ENCODE measurements around the gene CIART. TPM values are rescaled to one million over a fixed set of nuclear protein-coding genes. Genes with fewer than 3 reads are reported as not detected.

The CIART gene
- total RNA-seq, 1 donor from 2014 or later, result 6.0 TPM

- intact Hi-C loops (cut with micrococcal nuclease), result loop anchor here (1.0 to 2.0 kb wide), 6 partner anchors 15 to 359 kb away; partner anchors contain the start of genes ANP32E, ENSA, MRPS21 and TARS2
- Mint-ChIP-seq H3K27ac (peak overlapping the region; percentile 96), H3K36me3 (ENCODE audit: low read depth) (peaks cover 30% of the 10 kb centered on the region), H3K9me3 (no peaks in the 10 kb centered on the region), H3K27me3 (no peaks in the 10 kb centered on the region), H3K4me3 (peak overlapping the region; percentile 98), H3K4me1 (peaks cover 31% of the 10 kb centered on the region)
- no peak for DNase-seq
Observed at GRCh38 chr1:150269451-150269850, 12.9 kb upstream of the CIART start.

GRCh38 chr1:150271291-150271959 lies 10.9 kb upstream of the CIART start:
- Mint-ChIP-seq H3K27me3 (no peaks in the 10 kb centered on the region), H3K27ac (no peak overlapping the region), H3K36me3 (ENCODE audit: low read depth) (peaks cover 14% of the 10 kb centered on the region), H3K9me3 (no peaks in the 10 kb centered on the region), H3K4me1 (peaks cover 26% of the 10 kb centered on the region), H3K4me3 (no peak overlapping the region)
- intact Hi-C loops (cut with micrococcal nuclease), result no loop called here
- DNase-seq, result no peak

GRCh38 chr1:150273311-150273710 lies 9.0 kb upstream of the CIART start:
- intact Hi-C loops (cut with micrococcal nuclease), result no loop called here
- no peak for DNase-seq

GRCh38 chr1:150280138-150280707 lies 2.1 kb upstream of the CIART start:
- H3K9me3 Mint-ChIP-seq, result no peaks in the 10 kb centered on the region
- H3K27ac Mint-ChIP-seq, result no peak overlapping the region
- no peak for DNase-seq
- H3K27me3 Mint-ChIP-seq, result peaks cover 6% of the 10 kb centered on the region
- peak overlapping the region; percentile 6 for H3K4me3 Mint-ChIP-seq
- H3K36me3 Mint-ChIP-seq (ENCODE audit: low read depth), result no peaks in the 10 kb centered on the region
- H3K4me1 Mint-ChIP-seq, result peaks cover 23% of the 10 kb centered on the region
- intact Hi-C loops (cut with micrococcal nuclease), result loop anchor here (5.0 kb wide), 1 partner anchor 43 kb away; the partner anchor contains the start of gene ANP32E

More at GRCh38 chr1:150273311-150273710, 9.0 kb upstream of the CIART start:
- no peak overlapping the region for H3K27ac Mint-ChIP-seq
- H3K4me1 Mint-ChIP-seq, result peaks cover 9% of the 10 kb centered on the region
- H3K4me3 Mint-ChIP-seq, result no peak overlapping the region
- no peaks in the 10 kb centered on the region for H3K27me3 Mint-ChIP-seq
- H3K36me3 Mint-ChIP-seq (ENCODE audit: low read depth), result peaks cover 6% of the 10 kb centered on the region
- H3K9me3 Mint-ChIP-seq, result no peaks in the 10 kb centered on the region

GRCh38 chr1:150281221-150281757 lies 1.1 kb upstream of the CIART start:
- DNase-seq, result peak; percentile 85
- H3K27ac Mint-ChIP-seq, result peak overlapping the region; percentile 87
- H3K36me3 Mint-ChIP-seq (ENCODE audit: low read depth), result peaks cover under 1% of the 10 kb centered on the region
- H3K27me3 Mint-ChIP-seq, result peaks cover 6% of the 10 kb centered on the region
- H3K4me3 Mint-ChIP-seq, result peak overlapping the region; percentile 85
- intact Hi-C loops (cut with micrococcal nuclease), result loop anchor here (1.0 to 5.0 kb wide), 2 partner anchors 26 to 44 kb away; partner anchors contain the start of gene ANP32E
- peaks cover 23% of the 10 kb centered on the region for H3K4me1 Mint-ChIP-seq
- no peaks in the 10 kb centered on the region for H3K9me3 Mint-ChIP-seq

GRCh38 chr1:150282558-150282958 lies 204 bp downstream of the CIART start:
- H3K36me3 Mint-ChIP-seq (ENCODE audit: low read depth), result peaks cover 4% of the 10 kb centered on the region
- peak overlapping the region; percentile 79 for H3K27ac Mint-ChIP-seq
- H3K9me3 Mint-ChIP-seq, result no peaks in the 10 kb centered on the region
- peaks cover 6% of the 10 kb centered on the region for H3K27me3 Mint-ChIP-seq
- H3K4me3 Mint-ChIP-seq, result peak overlapping the region; percentile 85
- intact Hi-C loops (cut with micrococcal nuclease), result loop anchor here (1.0 to 5.0 kb wide), 2 partner anchors 11 to 45 kb away; partner anchors contain the start of genes ANP32E and MRPS21
- H3K4me1 Mint-ChIP-seq, result peaks cover 23% of the 10 kb centered on the region
- DNase-seq, result no peak

GRCh38 chr1:150283260-150283659 lies 906 bp downstream of the CIART start:
- no peak for DNase-seq
- intact Hi-C loops (cut with micrococcal nuclease), result loop anchor here (5.0 kb wide), 1 partner anchor 46 kb away; the partner anchor contains the start of gene ANP32E
- Mint-ChIP-seq H3K36me3 (ENCODE audit: low read depth) (peaks cover 4% of the 10 kb centered on the region), H3K27me3 (peaks cover 6% of the 10 kb centered on the region), H3K4me1 (peaks cover 23% of the 10 kb centered on the region), H3K27ac (peak overlapping the region; percentile 5), H3K4me3 (peak overlapping the region; percentile 63), H3K9me3 (no peaks in the 10 kb centered on the region)

- no peak overlapping the region for H3K4me3 Mint-ChIP-seq
- no peak overlapping the region for H3K27ac Mint-ChIP-seq
- H3K9me3 Mint-ChIP-seq, result no peaks in the 10 kb centered on the region
- DNase-seq, result no peak
- intact Hi-C loops (cut with micrococcal nuclease), result no loop called here
- peaks cover 4% of the 10 kb centered on the region for H3K36me3 Mint-ChIP-seq (ENCODE audit: low read depth)
- peaks cover 8% of the 10 kb centered on the region for H3K4me1 Mint-ChIP-seq
- H3K27me3 Mint-ChIP-seq, result no peaks in the 10 kb centered on the region
Observed at GRCh38 chr1:150288382-150288781, 6.0 kb downstream of the CIART start.

- intact Hi-C loops (cut with micrococcal nuclease), result no loop called here
- H3K27ac Mint-ChIP-seq, result no peak overlapping the region
Observed at GRCh38 chr1:150288822-150289221, 6.5 kb downstream of the CIART start.

GRCh38 chr1:150293433-150294253 lies 11.3 kb downstream of the CIART start, which contains the start of gene MRPS21:
MRPS21 (plus strand) TSS chr1:150293861; CDS start chr1:150294367, 506 bp downstream.
- no peaks in the 10 kb centered on the region for H3K9me3 Mint-ChIP-seq
- H3K4me1 Mint-ChIP-seq, result peaks cover 26% of the 10 kb centered on the region
- peak; percentile 97 for DNase-seq
- peaks cover 31% of the 10 kb centered on the region for H3K36me3 Mint-ChIP-seq (ENCODE audit: low read depth)
- intact Hi-C loops (cut with micrococcal nuclease), result loop anchor here (1.0 to 2.0 kb wide), 4 partner anchors 11 to 71 kb away; partner anchors contain the start of genes APH1A, CIART and RPRD2
- peak within 1 kb of the TSS; percentile 94 for H3K4me3 Mint-ChIP-seq
- peak within 1 kb of the TSS; percentile 97 for H3K27ac Mint-ChIP-seq
- H3K27me3 Mint-ChIP-seq, result no peaks in the 10 kb centered on the region

More at GRCh38 chr1:150288822-150289221, 6.5 kb downstream of the CIART start:
- Mint-ChIP-seq H3K4me3 (no peak overlapping the region), H3K4me1 (peaks cover 10% of the 10 kb centered on the region), H3K27me3 (no peaks in the 10 kb centered on the region), H3K36me3 (ENCODE audit: low read depth) (peaks cover 4% of the 10 kb centered on the region), H3K9me3 (no peaks in the 10 kb centered on the region)
- DNase-seq, result no peak

GRCh38 chr1:150295476-150295875 lies 13.1 kb downstream of the CIART start:
- no peak overlapping the region for H3K27ac Mint-ChIP-seq
- intact Hi-C loops (cut with micrococcal nuclease), result no loop called here
- H3K4me1 Mint-ChIP-seq, result peaks cover 24% of the 10 kb centered on the region
- peak overlapping the region; percentile 61 for H3K4me3 Mint-ChIP-seq
- H3K9me3 Mint-ChIP-seq, result no peaks in the 10 kb centered on the region
- no peak for DNase-seq
- H3K27me3 Mint-ChIP-seq, result no peaks in the 10 kb centered on the region
- H3K36me3 Mint-ChIP-seq (ENCODE audit: low read depth), result peaks cover 39% of the 10 kb centered on the region

- Mint-ChIP-seq H3K36me3 (ENCODE audit: low read depth) (peaks cover 55% of the 10 kb centered on the region), H3K4me3 (no peak overlapping the region), H3K27ac (no peak overlapping the region), H3K9me3 (no peaks in the 10 kb centered on the region), H3K4me1 (peaks cover 28% of the 10 kb centered on the region), H3K27me3 (no peaks in the 10 kb centered on the region)
- intact Hi-C loops (cut with micrococcal nuclease), result no loop called here
- no peak for DNase-seq
Observed at GRCh38 chr1:150299716-150300115, 17.4 kb downstream of the CIART start.

GRCh38 chr1:150302338-150302737 lies 20.0 kb downstream of the CIART start:
- peaks cover 42% of the 10 kb centered on the region for H3K36me3 Mint-ChIP-seq (ENCODE audit: low read depth)
- DNase-seq, result no peak
- no peak overlapping the region for H3K4me3 Mint-ChIP-seq
- intact Hi-C loops (cut with micrococcal nuclease), result no loop called here
- H3K9me3 Mint-ChIP-seq, result no peaks in the 10 kb centered on the region
- H3K27me3 Mint-ChIP-seq, result no peaks in the 10 kb centered on the region
- H3K27ac Mint-ChIP-seq, result no peak overlapping the region
- H3K4me1 Mint-ChIP-seq, result peaks cover 14% of the 10 kb centered on the region
